ENCODE measurements around the gene PARD3.

GRCh38 chr10:34771525-34771924, 43.6 kb downstream of the PARD3 start:
- TF ChIP-seq CTCF (IDR thresholded peaks at IDR 0.05; ENCODE audit: insufficient read depth, low read length, poor library complexity, severe bottlenecking) (no peak), EZH2phosphoT487 (conservative IDR thresholded peaks at IDR 0.05; ENCODE audit: low read length) (no peak)
